Activated CD4-positive, CD25-positive, alpha-beta regulatory T cell treated with anti-CD3 and anti-CD28 coated beads, Interleukin-2, amount 50 U/mL, for 72 hours (primary cell): ENCODE results near the gene CNTNAP5.

Source experiments
- DNase-seq: peaks from one replicate; pipeline ENCODE4 v3.0.0; 2021

The CNTNAP5 gene

DNA sequence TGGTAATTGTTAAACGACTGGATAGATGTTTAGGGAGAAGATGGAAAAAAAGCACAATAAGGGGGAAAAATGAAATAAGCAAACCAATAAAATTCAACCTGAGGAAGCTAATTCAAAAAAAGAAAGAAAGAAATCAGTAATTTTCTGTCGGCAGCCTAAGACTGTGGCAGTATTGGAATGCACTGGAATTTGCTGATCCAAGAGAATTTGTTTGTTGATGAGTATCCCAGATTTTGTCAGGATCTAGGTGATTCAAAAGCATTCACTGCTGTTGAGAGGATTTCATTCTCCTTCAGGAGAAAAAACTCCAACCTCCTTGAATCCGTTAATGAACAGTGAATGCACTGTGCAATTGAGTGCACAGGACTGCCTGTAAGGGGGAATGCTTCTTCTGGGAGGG lies 546.7 kb downstream of the CNTNAP5 start:
- no peak for DNase-seq

DNA sequence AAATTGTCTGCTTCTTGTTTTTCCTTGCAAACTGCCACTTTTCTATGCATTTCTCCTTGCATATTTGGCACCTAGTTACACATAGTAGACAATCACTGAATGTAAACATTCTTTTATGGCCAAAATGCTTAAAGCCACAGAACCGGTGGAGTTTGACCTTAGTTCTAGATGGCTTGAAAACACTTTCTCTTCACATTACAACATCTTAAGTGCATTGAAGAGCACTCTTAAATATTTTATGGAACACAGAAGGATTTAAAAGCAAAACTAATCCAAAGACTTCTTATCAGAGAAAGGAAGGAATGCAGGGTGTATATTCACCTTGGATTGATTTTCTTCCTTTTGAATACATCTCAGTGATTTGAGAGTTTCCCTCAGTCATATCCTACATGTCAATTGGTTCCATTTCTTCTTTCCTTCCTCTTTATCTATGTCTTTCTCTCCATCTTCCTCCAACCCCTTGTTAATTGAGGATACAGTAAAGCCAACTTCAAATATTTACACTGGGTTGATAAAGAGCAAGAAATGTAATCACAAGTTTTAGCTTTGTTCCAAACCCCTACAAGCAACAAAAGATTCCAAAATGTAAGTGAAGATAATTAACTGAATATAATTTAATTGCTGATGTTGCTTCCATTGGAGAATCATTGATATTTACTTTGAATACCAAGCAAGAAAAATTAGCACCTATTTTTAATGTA lies 548.0 kb downstream of the CNTNAP5 start:
- no peak for DNase-seq

DNA sequence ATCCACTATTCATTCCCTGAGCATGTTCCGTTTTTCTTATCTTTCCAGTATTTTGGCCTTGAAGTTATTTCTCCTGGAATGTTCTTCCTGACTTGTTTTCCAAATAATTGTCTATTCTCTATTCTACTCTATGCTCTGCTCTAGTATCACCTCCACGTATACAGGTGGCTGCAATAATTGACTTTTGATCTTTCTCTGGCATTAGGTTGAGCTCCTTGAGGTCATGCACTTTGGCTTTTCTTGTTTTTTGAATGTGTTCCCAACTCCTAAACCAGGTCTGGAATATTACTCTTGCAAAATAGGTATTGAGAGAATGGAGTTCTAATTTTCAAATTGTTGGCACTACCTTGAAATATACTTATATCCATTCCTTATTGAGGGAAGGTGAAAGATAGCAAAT lies 550.4 kb downstream of the CNTNAP5 start:
- DNase-seq = no peak

DNA sequence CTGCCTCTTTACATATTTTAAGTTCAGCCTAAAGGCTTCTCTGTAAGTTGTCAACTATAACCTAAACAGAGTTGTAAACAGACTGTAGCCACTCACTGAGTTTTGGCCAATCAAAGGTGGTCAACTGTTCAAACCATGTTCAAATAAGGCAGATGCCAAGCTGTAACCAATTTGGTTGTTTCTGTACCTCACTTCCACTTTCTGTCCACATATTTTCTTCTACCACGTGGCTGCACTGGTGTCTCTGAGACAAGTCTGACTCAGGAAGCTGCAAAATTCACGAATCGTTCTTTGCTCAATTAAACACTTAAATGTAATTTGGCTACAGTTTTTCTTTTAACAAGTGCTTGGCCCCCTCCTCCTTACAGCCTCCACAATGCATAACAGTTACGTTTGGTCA lies 555.2 kb downstream of the CNTNAP5 start:
- DNase-seq = no peak

DNA sequence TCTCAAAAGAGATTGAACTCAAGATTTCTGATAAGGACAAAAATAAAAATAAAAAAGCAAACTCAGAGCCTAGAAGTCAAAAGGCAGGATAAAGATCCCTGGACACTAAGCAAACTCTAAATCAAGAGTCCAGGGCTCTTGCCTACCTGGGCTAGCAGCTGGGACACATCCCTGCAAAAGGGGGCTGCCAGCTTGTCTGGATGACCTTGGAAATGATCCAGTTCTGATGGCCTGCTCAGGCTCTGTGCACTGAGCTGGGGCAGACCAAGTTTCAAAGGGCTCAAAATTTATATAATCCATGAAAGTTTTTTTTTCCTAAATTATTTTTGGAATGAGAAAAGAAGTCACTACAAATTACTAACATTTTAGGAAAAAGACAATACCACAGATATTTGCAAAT lies 557.3 kb downstream of the CNTNAP5 start:
- no peak for DNase-seq

DNA sequence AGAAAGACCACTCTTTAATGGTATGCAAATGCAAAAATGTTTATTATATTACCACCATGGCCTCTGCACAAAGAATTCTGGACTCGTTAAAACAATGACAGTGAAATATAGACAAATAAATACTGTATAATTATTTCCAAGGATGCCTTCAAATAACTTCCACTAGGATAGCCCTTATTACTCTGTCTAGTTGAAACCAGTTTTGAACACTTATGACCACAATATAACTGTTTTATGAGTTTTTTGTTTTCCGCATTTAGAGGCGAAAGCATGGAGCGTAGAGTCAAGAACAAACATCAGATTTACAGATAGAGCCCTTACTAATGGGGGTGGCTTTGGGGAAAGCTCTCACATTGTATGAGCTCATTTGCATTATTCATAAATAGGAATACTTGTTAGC lies 559.5 kb downstream of the CNTNAP5 start:
- DNase-seq = no peak

DNA sequence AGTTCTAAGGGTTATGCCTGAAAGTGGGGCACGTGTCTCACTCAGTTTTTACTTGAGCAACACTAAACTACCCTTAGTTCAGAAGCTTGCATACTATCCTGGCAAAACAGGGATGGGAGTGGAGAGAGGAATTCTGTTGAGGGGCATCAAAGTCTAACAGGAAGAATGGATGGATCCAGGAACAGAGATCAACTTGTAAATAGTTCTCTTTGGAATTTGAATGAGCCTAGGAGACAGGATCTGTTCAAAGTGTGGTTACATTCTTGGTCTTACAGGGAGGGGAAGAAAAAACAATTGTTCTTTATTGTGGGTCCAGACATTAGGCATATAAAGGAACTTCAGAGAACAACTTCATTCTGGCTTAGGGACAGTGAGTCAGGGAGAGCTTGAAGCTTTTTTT lies 560.2 kb downstream of the CNTNAP5 start:
- no peak for DNase-seq

DNA sequence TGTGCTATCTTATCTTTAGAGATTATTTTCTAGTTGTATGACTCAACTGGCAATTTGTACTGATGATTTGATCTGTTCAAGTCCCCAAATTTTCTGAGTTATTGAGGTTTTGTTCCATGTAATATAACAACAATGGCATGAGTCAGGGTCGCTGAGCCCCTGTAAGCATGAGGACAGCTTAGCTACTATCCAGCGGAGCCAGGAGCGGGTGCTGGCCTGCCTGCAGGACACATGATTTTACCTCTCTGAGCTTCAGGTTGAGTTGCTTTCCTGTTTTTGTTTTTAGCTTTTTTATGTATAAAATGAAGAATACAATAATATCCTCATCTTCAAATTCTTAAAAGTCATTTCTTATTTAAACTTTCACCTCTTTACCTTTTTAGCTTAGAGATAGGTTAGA lies 561.1 kb downstream of the CNTNAP5 start:
- DNase-seq = no peak

DNA sequence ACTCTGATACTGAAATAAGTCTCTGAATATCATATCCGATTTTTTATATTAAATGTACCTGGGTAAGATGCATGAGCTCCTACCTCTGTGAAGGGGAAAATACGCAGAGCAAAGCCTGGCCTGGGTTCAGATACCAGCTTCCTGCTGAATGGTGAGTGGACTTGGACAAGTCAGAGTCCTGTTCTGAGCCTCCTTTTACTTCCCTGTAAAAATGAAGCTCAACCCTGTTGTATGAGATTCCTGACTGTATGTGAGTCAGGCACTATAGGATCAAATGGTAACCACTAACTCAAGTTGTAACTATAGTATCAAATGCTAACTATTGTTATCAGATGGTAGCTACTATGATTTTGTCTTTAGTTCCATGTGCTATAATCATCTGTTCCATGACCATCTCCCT lies 561.7 kb downstream of the CNTNAP5 start:
- no peak for DNase-seq

DNA sequence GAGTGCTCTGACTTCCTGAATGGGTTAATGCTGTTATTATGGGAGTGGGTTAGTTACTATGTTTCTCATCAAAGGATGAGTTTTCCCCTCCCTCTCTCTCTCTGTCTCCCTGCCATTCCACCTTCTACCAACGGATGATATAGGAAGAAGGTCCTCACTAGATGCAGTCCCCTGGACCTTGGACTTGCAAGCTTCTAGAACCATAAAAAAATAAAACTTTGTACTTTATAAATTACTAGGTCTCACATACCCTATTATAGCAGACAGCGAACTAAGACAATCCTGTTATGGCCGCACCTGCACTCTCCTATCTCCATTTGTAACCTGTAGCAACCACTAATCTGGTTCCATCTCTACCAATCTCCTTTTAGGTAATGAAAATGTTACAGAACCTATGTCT lies 564.9 kb downstream of the CNTNAP5 start:
- DNase-seq = no peak

DNA sequence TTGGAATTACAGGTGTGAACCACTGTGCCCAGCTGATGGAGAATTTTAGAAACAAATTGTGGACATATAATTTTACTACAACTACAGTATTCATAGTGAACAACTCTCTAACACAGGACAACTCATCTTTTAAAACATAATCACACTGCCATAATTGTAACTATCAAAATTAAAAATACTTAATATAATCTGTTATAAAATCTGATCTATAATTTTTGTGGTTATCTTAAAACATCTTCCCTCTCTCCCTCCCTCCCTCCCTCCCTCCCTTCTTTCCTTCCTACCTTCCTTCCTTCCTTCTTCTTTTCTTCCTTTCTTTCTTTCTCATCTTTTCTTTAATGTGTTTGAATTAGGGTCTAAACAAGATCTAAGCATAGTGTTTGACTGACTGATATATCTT lies 577.7 kb downstream of the CNTNAP5 start:
- no peak for DNase-seq

DNA sequence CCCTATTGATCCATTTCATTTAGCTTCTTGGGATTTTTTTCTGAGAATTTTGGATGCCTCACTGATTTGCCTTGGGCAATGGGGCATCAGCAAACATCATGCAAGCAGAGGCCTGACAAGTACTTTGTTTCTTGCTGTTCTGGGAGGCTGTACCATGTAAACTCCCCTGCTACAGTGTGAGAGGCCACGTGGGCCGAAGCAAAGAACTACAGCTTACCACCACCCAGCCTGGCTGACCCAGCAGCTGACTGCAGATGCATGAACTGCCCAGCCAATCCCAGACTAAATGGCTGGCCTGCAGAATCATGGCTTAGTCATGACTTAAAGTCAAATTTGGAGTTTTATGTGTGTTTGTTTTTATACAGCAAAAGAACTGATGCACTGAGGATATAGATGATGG lies 579.9 kb downstream of the CNTNAP5 start:
- DNase-seq = no peak

DNA sequence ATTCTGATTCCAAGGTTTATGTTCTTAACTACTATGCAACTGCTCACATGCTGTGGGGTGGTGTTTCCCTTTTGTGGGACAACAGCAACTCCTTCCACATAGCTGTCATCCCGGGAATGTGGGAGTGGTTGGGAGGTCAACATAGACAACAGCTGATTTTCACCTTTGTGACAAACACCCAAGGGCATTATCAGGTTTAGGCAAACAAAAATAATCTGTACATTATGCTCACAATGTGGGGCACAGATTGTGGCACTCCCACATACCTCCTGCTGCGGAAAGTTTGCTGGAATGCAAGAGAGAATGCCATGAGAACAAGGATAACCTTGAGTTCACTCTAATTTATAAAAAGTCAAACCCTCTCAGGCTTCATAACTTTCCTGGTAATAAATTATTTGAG lies 582.6 kb downstream of the CNTNAP5 start:
- DNase-seq = no peak

DNA sequence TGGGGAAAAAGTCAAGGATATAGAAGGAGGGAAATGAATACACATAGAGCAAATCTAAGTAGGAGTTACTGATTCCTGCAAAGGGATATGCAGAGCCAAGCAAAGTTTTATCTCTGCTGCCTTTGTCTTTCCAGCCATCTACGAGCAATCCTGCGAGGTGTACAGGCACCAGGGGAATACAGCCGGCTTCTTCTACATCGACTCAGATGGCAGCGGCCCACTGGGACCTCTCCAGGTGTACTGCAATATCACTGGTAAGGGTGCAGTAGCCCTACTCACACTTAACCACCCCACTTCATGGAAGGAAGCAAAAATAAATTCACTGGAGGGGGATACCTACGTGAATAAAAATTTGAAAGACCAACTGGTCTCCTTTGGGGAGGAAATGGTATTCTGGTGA lies 584.6 kb downstream of the CNTNAP5 start:
- DNase-seq = no peak

DNA sequence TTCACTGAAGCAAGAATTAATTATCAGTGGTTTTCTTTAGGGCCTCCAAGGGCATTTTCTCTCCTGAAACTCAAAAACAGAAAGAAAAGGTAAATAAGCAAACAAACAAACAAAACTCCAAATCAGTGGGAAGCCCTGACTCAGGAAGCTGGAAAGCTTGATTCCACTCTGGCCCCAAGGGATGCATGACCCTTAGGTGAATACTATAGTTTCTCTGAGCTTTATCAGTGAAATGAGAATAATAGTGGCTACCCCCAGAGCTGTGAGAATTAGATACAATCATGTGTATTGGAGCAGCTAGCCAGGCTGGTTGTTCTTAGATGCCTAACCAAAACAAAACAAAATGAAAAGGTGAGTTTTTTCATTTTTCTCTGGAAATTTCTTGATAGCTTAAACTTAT lies 585.1 kb downstream of the CNTNAP5 start:
- DNase-seq = no peak

DNA sequence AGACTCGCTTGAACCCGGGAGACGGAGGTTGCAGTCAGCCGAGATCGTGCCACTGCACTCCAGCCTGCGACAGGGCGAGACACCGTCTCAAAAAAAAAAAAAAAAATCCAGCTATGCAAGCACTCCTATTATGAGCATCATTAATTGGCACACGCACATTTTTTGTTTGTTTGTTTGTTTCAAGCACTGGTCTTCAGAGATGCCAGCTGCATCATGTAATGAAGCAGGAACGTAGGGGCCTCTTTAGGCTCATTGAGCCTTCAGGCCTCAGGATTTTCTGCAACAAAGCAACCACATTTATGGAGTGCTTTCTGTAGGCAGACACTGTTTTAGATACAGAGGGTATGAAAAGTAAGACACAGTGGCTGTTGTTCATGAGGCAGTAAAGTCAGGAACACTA lies 585.8 kb downstream of the CNTNAP5 start:
- no peak for DNase-seq

DNA sequence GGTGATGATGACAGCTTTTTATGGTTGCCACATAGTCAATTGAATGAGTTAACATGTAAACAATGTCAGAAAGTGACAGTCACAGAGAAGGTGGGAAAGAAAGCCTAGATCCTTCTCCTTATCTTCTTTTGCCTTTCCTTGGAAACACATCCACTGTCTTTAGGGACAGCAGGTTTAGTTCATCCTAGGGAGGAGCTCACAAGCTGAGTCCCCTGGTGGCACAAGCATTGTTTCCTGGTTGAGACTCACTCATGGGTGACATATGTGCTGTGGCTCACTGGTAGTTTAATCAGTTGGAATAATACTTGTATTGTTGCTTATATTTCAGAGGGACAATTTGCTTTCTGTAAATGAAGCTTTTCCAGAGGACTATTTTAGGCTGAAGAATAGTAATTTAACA lies 598.5 kb downstream of the CNTNAP5 start:
- DNase-seq = no peak

DNA sequence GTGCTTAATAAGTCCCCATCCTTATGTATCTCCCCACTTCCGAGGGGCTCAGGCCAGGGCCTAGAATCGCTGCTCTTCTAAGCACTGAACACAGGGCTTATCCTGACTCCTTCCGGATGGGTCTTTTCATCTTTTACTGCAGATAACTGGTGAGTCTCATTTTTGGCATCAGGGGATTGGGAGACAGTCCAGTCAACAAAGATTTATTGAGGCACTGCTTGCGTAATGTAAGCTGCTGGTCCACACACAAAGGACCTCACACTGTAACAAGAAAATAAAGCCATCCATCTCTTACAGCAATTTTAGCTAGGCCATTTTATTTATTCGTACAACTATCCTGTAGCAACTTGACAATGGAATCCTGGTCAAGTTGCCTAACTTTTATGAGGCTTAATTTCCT lies 600.5 kb downstream of the CNTNAP5 start:
- DNase-seq = no peak

DNA sequence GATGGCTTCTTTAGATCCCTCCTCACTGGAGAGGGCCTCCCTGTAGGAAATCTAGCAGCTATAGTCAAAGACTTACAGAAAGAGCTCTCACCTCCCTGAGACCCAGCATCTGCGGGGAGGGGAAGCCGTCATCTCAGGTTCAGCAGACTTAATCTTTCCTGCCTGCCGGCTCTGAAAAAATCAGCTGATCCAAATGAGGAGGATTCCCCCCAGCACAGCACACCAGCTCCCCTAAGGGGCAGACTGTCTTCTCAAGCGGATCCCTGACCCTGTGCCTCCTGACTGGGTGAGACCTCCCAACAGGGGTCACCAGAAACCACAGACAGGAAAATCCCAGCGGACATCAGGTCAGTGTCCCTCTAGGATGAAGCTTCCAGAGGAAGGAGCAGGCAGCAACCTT lies 601.9 kb downstream of the CNTNAP5 start:
- DNase-seq = no peak

DNA sequence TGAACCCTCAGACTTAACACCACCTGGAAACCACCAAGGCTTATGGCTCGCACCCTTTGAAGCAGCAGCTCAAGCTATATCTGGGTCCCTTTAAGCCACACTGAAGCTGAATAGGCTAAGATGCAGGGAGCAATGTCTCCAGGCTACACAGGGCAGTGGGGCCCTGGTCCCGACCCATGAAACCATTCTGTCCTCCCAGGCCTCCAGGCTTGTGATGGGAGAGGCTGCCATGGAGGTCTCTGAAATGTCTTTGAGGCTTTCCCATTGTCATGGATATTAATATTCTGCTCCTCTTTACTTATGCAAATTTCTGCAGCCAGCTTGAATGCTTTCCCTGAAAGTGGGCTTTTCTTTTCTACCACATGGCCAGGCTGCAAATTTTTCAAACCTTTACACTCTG lies 608.7 kb downstream of the CNTNAP5 start:
- no peak for DNase-seq

DNA sequence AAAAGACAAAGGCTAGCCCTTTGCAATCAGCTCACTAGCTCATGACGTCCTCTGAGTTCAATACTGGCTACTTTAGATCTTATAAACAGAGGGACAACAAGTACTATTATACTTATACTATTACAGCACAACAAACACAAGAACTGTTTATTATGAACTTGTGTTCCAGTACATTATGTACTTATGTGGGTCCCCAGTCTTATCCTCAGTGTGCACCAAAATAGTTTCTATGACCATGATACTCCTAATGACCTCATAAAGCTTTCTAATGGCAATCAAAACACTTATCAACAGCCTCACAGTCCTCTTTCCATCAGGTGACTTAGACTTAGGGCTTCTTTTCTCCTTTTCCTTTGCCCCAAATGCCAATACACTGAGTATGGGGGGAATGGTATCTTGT lies 614.4 kb downstream of the CNTNAP5 start:
- DNase-seq = no peak

DNA sequence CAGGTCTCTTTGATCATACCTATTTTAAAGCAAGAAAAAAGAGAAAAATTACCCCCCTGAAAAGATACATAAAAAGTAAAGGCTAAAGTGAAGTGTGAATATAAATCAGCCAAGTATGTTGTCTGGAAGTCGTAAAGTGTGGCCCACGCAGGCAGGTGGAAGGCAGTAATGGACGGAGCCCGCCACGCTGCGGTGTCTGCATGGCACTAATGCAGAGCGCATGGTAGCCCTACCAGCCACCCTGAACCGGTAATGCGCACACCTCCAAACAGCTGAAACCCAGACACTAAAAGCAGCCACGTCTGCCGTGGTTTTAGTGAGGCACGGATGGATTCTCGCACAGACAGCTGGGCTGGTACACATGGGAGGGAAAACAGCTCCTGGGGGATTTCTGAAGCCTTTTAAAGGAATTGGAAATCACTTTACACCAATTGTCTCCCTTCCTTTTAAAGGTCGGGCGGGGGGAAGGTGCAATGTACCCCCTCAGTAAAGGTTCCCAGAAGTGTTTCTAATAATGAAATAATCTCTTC lies 615.2 kb downstream of the CNTNAP5 start:
- no peak for DNase-seq

DNA sequence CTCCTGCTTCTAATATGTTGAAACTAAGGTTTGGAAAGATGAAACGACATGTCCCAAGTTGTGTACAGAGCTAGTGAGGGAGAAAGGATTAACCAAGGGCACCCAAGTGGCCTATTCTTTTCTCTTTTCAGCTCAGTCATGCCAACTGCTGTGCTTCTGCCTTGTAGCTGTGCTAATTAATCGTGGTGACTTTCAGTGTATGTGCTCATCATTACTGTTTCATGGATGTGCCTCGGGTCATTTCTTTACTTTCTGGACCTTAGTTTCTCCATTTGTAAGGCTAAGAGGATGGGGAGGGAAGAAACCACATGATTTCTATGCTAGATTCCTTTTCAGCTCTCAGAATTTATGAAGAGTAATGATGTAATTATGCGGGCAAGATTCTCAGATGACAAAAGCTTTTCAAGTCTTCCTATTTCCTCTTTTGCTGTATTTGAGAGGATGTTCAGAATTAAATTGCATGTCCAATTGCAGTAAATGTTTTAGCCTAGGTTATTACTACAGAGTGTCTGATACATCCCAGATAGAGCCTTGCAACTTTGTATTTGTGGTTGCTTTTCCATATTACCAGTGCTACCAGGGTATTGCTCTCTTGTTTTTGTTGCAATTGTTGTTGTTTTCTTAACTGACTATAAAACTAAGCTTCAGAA lies 621.2 kb downstream of the CNTNAP5 start:
- DNase-seq = no peak

DNA sequence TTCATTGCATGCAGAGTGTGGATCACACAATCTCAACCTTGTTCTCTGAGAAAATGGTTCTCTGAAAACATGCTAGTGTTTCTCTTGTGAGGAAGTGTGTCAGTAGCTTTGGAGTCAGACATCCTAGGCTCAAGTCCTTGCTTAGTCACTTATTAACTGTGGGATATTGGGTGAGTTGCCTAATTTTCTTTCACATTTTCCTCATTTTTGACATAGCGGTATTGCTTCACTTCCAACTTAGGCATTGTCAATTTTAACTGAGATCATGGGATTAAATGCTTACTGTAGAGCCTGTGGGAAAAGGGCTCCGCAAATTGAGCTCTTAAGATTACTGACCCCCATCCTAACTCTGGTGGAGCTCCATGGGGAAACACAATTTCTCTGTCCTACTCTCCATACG lies 622.2 kb downstream of the CNTNAP5 start:
- DNase-seq = no peak

DNA sequence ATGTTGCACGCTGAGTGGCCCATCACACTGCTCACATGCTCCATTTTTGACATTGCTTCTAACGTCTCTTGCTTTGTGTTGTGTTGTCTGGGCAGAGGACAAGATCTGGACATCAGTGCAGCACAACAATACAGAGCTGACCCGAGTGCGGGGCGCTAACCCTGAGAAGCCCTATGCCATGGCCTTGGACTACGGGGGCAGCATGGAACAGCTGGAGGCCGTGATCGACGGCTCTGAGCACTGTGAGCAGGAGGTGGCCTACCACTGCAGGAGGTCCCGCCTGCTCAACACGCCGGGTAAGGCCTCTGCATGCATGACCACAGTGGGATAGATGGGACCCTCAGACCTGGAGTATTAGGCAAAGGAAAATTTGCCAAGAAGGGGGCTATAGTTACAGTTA lies 622.6 kb downstream of the CNTNAP5 start:
- no peak for DNase-seq
